ENCODE measurements around the gene SERINC5. TPM values are rescaled to one million over a fixed set of nuclear protein-coding genes. Genes with fewer than 3 reads are reported as not detected.
"Not testable (repeated sequence)": the region's sequence is repeated elsewhere in the genome, so short reads cannot be mapped to it uniquely, and the experiment has no call there.

Gene SERINC5
- total RNA-seq, 2 donors from 2014 or later: 23.3 to 26.7 TPM

- no peak for TF ChIP-seq POLR2A (IDR thresholded peaks at IDR 0.05)
- TF ChIP-seq CTCF (IDR thresholded peaks at IDR 0.05): no peak
- Histone ChIP-seq H3K36me3 (replicated peaks in 1 of 2; ENCODE audit: insufficient read depth in 1 of 2, low read depth in 2 of 2) (no peaks in the 10 kb centered on the region), H3K4me3 (no peak overlapping the region), H3K27ac (no peak overlapping the region), H3K27me3 (no peaks in the 10 kb centered on the region), H3K9me3 (no peaks in the 10 kb centered on the region), H3K4me1 (no peaks in the 10 kb centered on the region)
- DNase-seq (no peak), ATAC-seq (no peak)
- 76 to 81% methylated on average over 1 of the region's 1 CpG for WGBS, 2 donors
- intact Hi-C loops (cut with DNase I): no loop called here
Measured at GRCh38 chr5:80283360-80283759, 27.5 kb upstream of the SERINC5 start.

- WGBS, 2 donors: 58 to 63% methylated on average over 3 of the region's 3 CpGs
- no peak for ATAC-seq
Measured at GRCh38 chr5:80282054-80282453, 26.2 kb upstream of the SERINC5 start.

GRCh38 chr5:80277191-80277590 lies 21.3 kb upstream of the SERINC5 start:
- H3K27ac ChIP-seq: no peak overlapping the region
- H3K9me3 ChIP-seq: no peaks in the 10 kb centered on the region
- H3K4me1 ChIP-seq: no peaks in the 10 kb centered on the region
- TF ChIP-seq POLR2A (IDR thresholded peaks at IDR 0.05) (no peak), CTCF (IDR thresholded peaks at IDR 0.05) (no peak)
- no peak overlapping the region for H3K4me3 ChIP-seq
- ATAC-seq: no peak
- DNase-seq: no peak
- intact Hi-C loops (cut with DNase I): no loop called here
- no peaks in the 10 kb centered on the region for H3K27me3 ChIP-seq
- H3K36me3 ChIP-seq (replicated peaks in 1 of 2; ENCODE audit: insufficient read depth in 1 of 2, low read depth in 2 of 2): no peaks in the 10 kb centered on the region
- WGBS, 2 donors: 60% methylated on average over 2 of the region's 2 CpGs

More at GRCh38 chr5:80282054-80282453, 26.2 kb upstream of the SERINC5 start:
- Histone ChIP-seq H3K9me3 (no peaks in the 10 kb centered on the region), H3K27ac (no peak overlapping the region), H3K4me1 (no peaks in the 10 kb centered on the region), H3K36me3 (replicated peaks in 1 of 2; ENCODE audit: insufficient read depth in 1 of 2, low read depth in 2 of 2) (no peaks in the 10 kb centered on the region), H3K4me3 (no peak overlapping the region), H3K27me3 (no peaks in the 10 kb centered on the region)
- intact Hi-C loops (cut with DNase I): no loop called here
- TF ChIP-seq CTCF (IDR thresholded peaks at IDR 0.05) (no peak), POLR2A (IDR thresholded peaks at IDR 0.05) (no peak)
- no peak for DNase-seq

GRCh38 chr5:80276186-80276585 lies 20.3 kb upstream of the SERINC5 start:
- TF ChIP-seq CTCF (IDR thresholded peaks at IDR 0.05) (no peak), POLR2A (IDR thresholded peaks at IDR 0.05) (no peak)
- Histone ChIP-seq H3K4me1 (no peaks in the 10 kb centered on the region), H3K27ac (no peak overlapping the region), H3K27me3 (no peaks in the 10 kb centered on the region), H3K4me3 (no peak overlapping the region), H3K36me3 (replicated peaks in 1 of 2; ENCODE audit: insufficient read depth in 1 of 2, low read depth in 2 of 2) (no peaks in the 10 kb centered on the region), H3K9me3 (no peaks in the 10 kb centered on the region)
- no peak for ATAC-seq
- DNase-seq: no peak
- intact Hi-C loops (cut with DNase I): no loop called here

GRCh38 chr5:80275347-80275746 lies 19.5 kb upstream of the SERINC5 start:
- Histone ChIP-seq H3K27me3 (no peaks in the 10 kb centered on the region), H3K36me3 (replicated peaks in 1 of 2; ENCODE audit: insufficient read depth in 1 of 2, low read depth in 2 of 2) (no peaks in the 10 kb centered on the region), H3K27ac (no peak overlapping the region), H3K9me3 (no peaks in the 10 kb centered on the region), H3K4me1 (no peaks in the 10 kb centered on the region), H3K4me3 (no peak overlapping the region)
- no peak for TF ChIP-seq POLR2A (IDR thresholded peaks at IDR 0.05)
- peak in 4 of 7 experiments; percentile 31 to 52 (median 48) for TF ChIP-seq CTCF (IDR thresholded peaks at IDR 0.05)
- intact Hi-C loops (cut with DNase I): no loop called here
- ATAC-seq (no peak), DNase-seq (peak in 1 of 4 donors; percentile 18)
- WGBS, 2 donors: 78 to 80% methylated on average over 2 of the region's 2 CpGs

GRCh38 chr5:80270543-80270942 lies 14.7 kb upstream of the SERINC5 start:
- H3K4me3 ChIP-seq; H3K36me3 ChIP-seq (replicated peaks in 1 of 2; ENCODE audit: insufficient read depth in 1 of 2, low read depth in 2 of 2); H3K9me3 ChIP-seq; intact Hi-C loops (cut with DNase I); H3K27me3 ChIP-seq; DNase-seq; ATAC-seq; H3K27ac ChIP-seq: not testable (repeated sequence)
- 87 to 90% methylated on average over 2 of the region's 2 CpGs for WGBS, 2 donors
- H3K4me1 ChIP-seq: peaks cover 10% of the 10 kb centered on the region

All from body of pancreas (tissue), 4 donors.